Stimulated activated CD8-positive, alpha-beta memory T cell treated with anti-CD3 and anti-CD28 coated beads, Interleukin-7, amount 100 ng/mL, for 1 hour (primary cell): ENCODE data around the gene KCNJ3.
"Not testable (repeated sequence)": the region's sequence is repeated elsewhere in the genome, so short reads cannot be mapped to it uniquely, and the experiment has no call there.

Source experiments
- DNase-seq, 2 donors: peaks; one replicate each; pipeline ENCODE4 v3.0.0-alpha.2; 2020; ENCODE audit warnings: low read depth in 2 of 2

The KCNJ3 gene

DNA sequence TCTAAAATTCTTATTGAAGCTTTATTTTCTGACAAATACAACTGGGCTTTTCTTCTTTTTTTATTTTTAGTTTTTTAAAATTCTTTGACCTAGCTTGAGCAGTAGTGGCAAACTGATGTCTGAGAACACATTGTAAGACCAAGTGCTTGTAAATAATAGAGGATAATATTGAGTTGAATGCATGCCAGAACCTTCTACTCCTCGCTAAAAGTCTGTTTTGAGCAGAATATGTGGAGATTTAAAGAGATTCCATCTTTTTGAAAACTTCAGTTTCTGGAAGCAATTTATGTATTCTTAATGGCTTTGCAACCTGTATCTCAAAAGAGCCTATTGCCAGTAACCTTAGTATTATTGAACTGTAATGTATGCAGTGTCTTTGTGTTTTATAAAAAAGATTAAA lies 148.3 kb downstream of the KCNJ3 start:
- DNase-seq, result no peak

GRCh38 chr2:154849482-154849881 lies 151.0 kb downstream of the KCNJ3 start:
- no peak for DNase-seq

DNA sequence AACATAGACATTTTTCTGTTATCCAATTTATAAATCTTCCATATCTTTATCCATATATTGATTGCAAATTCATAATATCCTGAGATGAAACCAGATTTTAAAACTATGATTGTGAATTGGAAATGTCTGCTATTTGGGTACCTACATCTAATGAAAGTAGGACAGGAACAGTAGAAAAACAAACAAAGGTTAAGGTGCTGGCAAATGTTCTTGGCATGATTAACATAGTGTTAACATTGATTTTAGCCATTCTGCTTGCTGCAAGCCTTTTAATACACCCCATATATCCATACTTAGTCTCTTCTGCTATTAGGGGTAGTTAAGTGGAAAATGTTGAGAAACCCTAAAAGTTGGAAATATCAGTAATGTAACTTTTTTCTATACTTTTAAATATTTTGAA lies 152.0 kb downstream of the KCNJ3 start:
- DNase-seq, result no peak

- DNase-seq, result no peak
These were observed 156.6 kb downstream of the KCNJ3 start for GRCh38 chr2:154855138-154855537.

- not testable (repeated sequence) for DNase-seq
These were observed 168.7 kb downstream of the KCNJ3 start for GRCh38 chr2:154867151-154867550.

GRCh38 chr2:154875999-154876398 lies 177.5 kb downstream of the KCNJ3 start:
- no peak for DNase-seq

DNA sequence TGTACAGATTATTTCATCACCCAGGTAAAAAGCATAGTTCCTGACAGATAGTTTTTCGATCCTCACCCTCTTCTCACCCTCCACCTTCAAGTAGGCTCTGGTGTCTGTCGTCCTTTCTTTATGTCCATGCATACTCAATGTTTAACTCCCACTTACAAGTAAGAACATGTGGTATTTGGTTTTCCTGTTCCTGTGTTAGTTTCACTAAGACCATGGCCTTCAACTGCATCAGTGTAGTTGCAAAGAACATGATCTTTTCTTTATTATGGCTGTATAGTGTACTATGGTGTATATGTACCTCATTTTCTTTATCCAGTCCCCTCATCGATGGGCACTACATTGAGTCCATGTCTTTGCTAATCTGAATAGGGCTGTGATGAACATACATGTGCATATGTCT lies 184.2 kb downstream of the KCNJ3 start:
- DNase-seq, result no peak

DNA sequence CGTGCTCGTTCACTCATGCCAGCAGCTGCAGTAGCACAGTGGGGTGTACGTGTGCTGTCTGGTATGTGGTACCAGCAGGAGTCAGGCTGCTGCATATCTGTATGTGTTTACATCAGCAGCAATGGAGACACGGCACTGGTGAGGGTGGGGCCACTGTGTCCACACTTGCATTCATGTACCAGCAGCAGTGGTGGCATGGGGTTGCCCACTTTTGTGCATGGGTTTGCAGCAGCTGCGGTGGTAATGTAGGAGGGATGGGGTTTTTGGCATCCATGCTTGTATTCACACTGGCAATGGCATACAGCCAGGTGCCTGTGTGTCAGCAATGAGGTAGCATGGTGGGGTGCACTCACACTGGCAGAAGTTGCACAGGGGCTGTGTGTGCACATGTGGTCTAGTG lies 187.8 kb downstream of the KCNJ3 start:
- no peak for DNase-seq

- no peak for DNase-seq
These were observed 199.8 kb downstream of the KCNJ3 start for GRCh38 chr2:154898269-154898668.

GRCh38 chr2:154901063-154901462 lies 202.6 kb downstream of the KCNJ3 start:
- no peak for DNase-seq
